Measurements from ENCODE around the gene GNMT.

Gene GNMT

DNA sequence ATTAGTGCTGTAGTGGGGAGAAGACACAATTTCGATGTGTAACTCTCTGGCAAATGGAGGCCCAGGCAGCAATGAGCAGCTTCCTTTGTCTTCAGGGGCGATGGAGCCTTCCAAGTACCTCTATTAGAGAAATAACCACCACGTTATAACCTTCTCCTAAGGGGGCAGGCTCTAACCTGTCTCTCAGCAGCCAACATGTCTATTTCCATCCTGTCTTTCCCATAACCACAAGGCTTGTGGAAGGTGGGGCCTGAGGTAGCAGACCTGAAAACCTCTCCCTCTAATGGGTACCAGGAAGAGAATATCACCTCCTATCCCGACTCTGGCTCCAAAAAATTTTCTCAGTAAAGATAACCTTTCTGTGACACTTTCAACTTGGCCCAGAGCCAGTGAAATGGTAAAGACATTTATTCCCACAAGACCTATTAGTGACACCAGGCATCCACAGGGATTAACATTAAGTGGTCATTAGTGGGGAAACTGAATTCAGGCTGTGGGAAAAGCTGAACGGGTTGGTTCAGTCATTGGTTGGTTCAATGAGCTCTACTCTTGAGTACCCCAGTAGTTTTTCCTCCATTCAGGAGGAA lies 14.5 kb downstream of the GNMT start:
- Histone ChIP-seq H2AK5ac (ENCODE audit: low read length) (no peak overlapping the region), H2BK5ac (ENCODE audit: low read depth, low read length, poor library complexity) (no peak overlapping the region), H3K9me3 (ENCODE audit: insufficient read depth, low read depth, low read length) (no peaks in the 10 kb centered on the region), H3K4ac (ENCODE audit: low read depth, low read length) (no peak overlapping the region), H3K14ac (ENCODE audit: low read length) (no peak overlapping the region), H4K91ac (ENCODE audit: low read depth, low read length) (no peak overlapping the region), H3K4me3 (ENCODE audit: low read depth, low read length) (no peak overlapping the region), H3K27ac (ENCODE audit: low read depth, low read length) (no peak overlapping the region), H3K79me1 (ENCODE audit: low read length) (peaks cover 12% of the 10 kb centered on the region), H4K8ac (ENCODE audit: low read depth, low read length) (no peak overlapping the region), H3K9ac (ENCODE audit: low read length) (no peak overlapping the region), H2AFZ (ENCODE audit: insufficient read depth, low read length, poor library complexity) (no peak overlapping the region), H3K4me1 (ENCODE audit: control insufficient read depth in 1 of 2, insufficient read depth in 2 of 2, low read length in 2 of 2) (peaks cover 11 to 17% of the 10 kb centered on the region in 2 experiments), H3K36me3 (ENCODE audit: control insufficient read depth in 1 of 2, insufficient read depth in 2 of 2, low read length in 2 of 2) (peaks cover 2% of the 10 kb centered on the region in 2 experiments), H3K23ac (ENCODE audit: low read length) (no peak overlapping the region), H3K4me2 (ENCODE audit: low read length) (no peak overlapping the region), H3K27me3 (ENCODE audit: insufficient read depth, low read length) (no peaks in the 10 kb centered on the region), H2BK120ac (ENCODE audit: insufficient read depth, low read length, poor library complexity) (no peak overlapping the region), H2BK12ac (ENCODE audit: low read length) (no peak overlapping the region), H4K12ac (ENCODE audit: low read depth, low read length) (no peak overlapping the region), H3K79me2 (ENCODE audit: control insufficient read depth, insufficient read depth, low read length, poor library complexity) (peaks cover 10% of the 10 kb centered on the region), H3K18ac (ENCODE audit: low read length) (no peak overlapping the region)
- no CpG with 5 or more reads among the region's 5 CpGs for WGBS (ENCODE audit: extremely low coverage, insufficient coverage, insufficient read length)
- no peak for DNase-seq

GRCh38 chr6:42978487-42978838 lies 17.9 kb downstream of the GNMT start:
- H4K91ac ChIP-seq (ENCODE audit: low read depth, low read length) = peak overlapping the region; percentile 64
- DNase-seq = peak; percentile 8 to 47
- H3K79me2 ChIP-seq (ENCODE audit: control insufficient read depth, insufficient read depth, low read length, poor library complexity) = peaks cover 10% of the 10 kb centered on the region
- H3K14ac ChIP-seq (ENCODE audit: low read length) = peak overlapping the region; percentile 71
- H2AFZ ChIP-seq (ENCODE audit: insufficient read depth, low read length, poor library complexity) = peak overlapping the region; percentile 86
- peak overlapping the region; percentile 23 for H4K12ac ChIP-seq (ENCODE audit: low read depth, low read length)
- no peaks in the 10 kb centered on the region for H3K27me3 ChIP-seq (ENCODE audit: insufficient read depth, low read length)
- peak overlapping the region; percentile 91 for H3K9ac ChIP-seq (ENCODE audit: low read length)
- H3K4ac ChIP-seq (ENCODE audit: low read depth, low read length) = peak overlapping the region; percentile 96
- H2BK5ac ChIP-seq (ENCODE audit: low read depth, low read length, poor library complexity) = no peak overlapping the region
- no CpG with 5 or more reads among the region's 28 CpGs for WGBS (ENCODE audit: extremely low coverage, insufficient coverage, insufficient read length)
- peak overlapping the region; percentile 26 for H2BK120ac ChIP-seq (ENCODE audit: insufficient read depth, low read length, poor library complexity)
- H3K4me2 ChIP-seq (ENCODE audit: low read length) = peak overlapping the region; percentile 94
- H2AK5ac ChIP-seq (ENCODE audit: low read length) = peak overlapping the region; percentile 90
- H3K4me1 ChIP-seq (ENCODE audit: control insufficient read depth in 1 of 2, insufficient read depth in 2 of 2, low read length in 2 of 2) = peaks cover 5 to 10% of the 10 kb centered on the region in 2 experiments
- H2BK12ac ChIP-seq (ENCODE audit: low read length) = peak overlapping the region; percentile 71
- H3K36me3 ChIP-seq (ENCODE audit: control insufficient read depth in 1 of 2, insufficient read depth in 2 of 2, low read length in 2 of 2) = peaks cover 2% of the 10 kb centered on the region in 2 experiments
- peak overlapping the region; percentile 94 for H4K8ac ChIP-seq (ENCODE audit: low read depth, low read length)
- peak overlapping the region; percentile 19 for H3K27ac ChIP-seq (ENCODE audit: low read depth, low read length)
- H3K9me3 ChIP-seq (ENCODE audit: insufficient read depth, low read depth, low read length) = no peaks in the 10 kb centered on the region
- no peak overlapping the region for H3K23ac ChIP-seq (ENCODE audit: low read length)
- H3K18ac ChIP-seq (ENCODE audit: low read length) = peak overlapping the region; percentile 71
- H3K79me1 ChIP-seq (ENCODE audit: low read length) = peaks cover 12% of the 10 kb centered on the region
- H3K4me3 ChIP-seq (ENCODE audit: low read depth, low read length) = peak overlapping the region; percentile 83

- WGBS (ENCODE audit: extremely low coverage, insufficient coverage, insufficient read length) = no CpG with 5 or more reads among the region's 59 CpGs
- Histone ChIP-seq H4K91ac (ENCODE audit: low read depth, low read length) (peak within 1 kb of the TSS; percentile 64), H3K79me1 (ENCODE audit: low read length) (peaks cover 14% of the 10 kb centered on the region), H3K9ac (ENCODE audit: low read length) (peak within 1 kb of the TSS; percentile 91), H3K36me3 (ENCODE audit: control insufficient read depth in 1 of 2, insufficient read depth in 2 of 2, low read length in 2 of 2) (peaks cover 0 to 2% of the 10 kb centered on the region in 2 experiments), H4K8ac (ENCODE audit: low read depth, low read length) (peak within 1 kb of the TSS; percentile 94), H3K79me2 (ENCODE audit: control insufficient read depth, insufficient read depth, low read length, poor library complexity) (peaks cover 11% of the 10 kb centered on the region), H2BK5ac (ENCODE audit: low read depth, low read length, poor library complexity) (no peak within 1 kb of the TSS), H3K4me2 (ENCODE audit: low read length) (peak within 1 kb of the TSS; percentile 94), H3K4me1 (ENCODE audit: control insufficient read depth in 1 of 2, insufficient read depth in 2 of 2, low read length in 2 of 2) (peaks cover 8 to 12% of the 10 kb centered on the region in 2 experiments), H3K27ac (ENCODE audit: low read depth, low read length) (peak within 1 kb of the TSS; percentile 19), H3K27me3 (ENCODE audit: insufficient read depth, low read length) (no peaks in the 10 kb centered on the region), H3K18ac (ENCODE audit: low read length) (peak within 1 kb of the TSS; percentile 71), H2BK12ac (ENCODE audit: low read length) (peak within 1 kb of the TSS; percentile 71), H2AFZ (ENCODE audit: insufficient read depth, low read length, poor library complexity) (peak within 1 kb of the TSS; percentile 86), H3K4me3 (ENCODE audit: low read depth, low read length) (peak within 1 kb of the TSS; percentile 83), H2BK120ac (ENCODE audit: insufficient read depth, low read length, poor library complexity) (peak within 1 kb of the TSS; percentile 26), H4K12ac (ENCODE audit: low read depth, low read length) (peak within 1 kb of the TSS; percentile 23), H2AK5ac (ENCODE audit: low read length) (peak within 1 kb of the TSS; percentile 90), H3K23ac (ENCODE audit: low read length) (no peak within 1 kb of the TSS), H3K9me3 (ENCODE audit: insufficient read depth, low read depth, low read length) (no peaks in the 10 kb centered on the region), H3K4ac (ENCODE audit: low read depth, low read length) (peak within 1 kb of the TSS; percentile 96), H3K14ac (ENCODE audit: low read length) (peak within 1 kb of the TSS; percentile 71)
- peak; percentile 80 to 87 for DNase-seq
These were observed 18.4 kb downstream of the GNMT start, which contains the start of gene PEX6 for GRCh38 chr6:42978839-42979522. Gene PEX6 (minus strand): TSS chr6:42979181. CDS start chr6:42979150, 31 bp downstream.

- H3K4me3 ChIP-seq (ENCODE audit: low read depth, low read length) = peak overlapping the region; percentile 83
- H2BK12ac ChIP-seq (ENCODE audit: low read length) = no peak overlapping the region
- H3K36me3 ChIP-seq (ENCODE audit: control insufficient read depth in 1 of 2, insufficient read depth in 2 of 2, low read length in 2 of 2) = peaks cover 0 to 2% of the 10 kb centered on the region in 2 experiments
- H2BK120ac ChIP-seq (ENCODE audit: insufficient read depth, low read length, poor library complexity) = no peak overlapping the region
- H2AFZ ChIP-seq (ENCODE audit: insufficient read depth, low read length, poor library complexity) = peak overlapping the region; percentile 80
- peaks cover 14% of the 10 kb centered on the region for H3K79me2 ChIP-seq (ENCODE audit: control insufficient read depth, insufficient read depth, low read length, poor library complexity)
- DNase-seq = no peak
- H3K27ac ChIP-seq (ENCODE audit: low read depth, low read length) = no peak overlapping the region
- no CpG with 5 or more reads among the region's 9 CpGs for WGBS (ENCODE audit: extremely low coverage, insufficient coverage, insufficient read length)
- H3K27me3 ChIP-seq (ENCODE audit: insufficient read depth, low read length) = no peaks in the 10 kb centered on the region
- H4K8ac ChIP-seq (ENCODE audit: low read depth, low read length) = peak overlapping the region; percentile 94
- no peak overlapping the region for H2AK5ac ChIP-seq (ENCODE audit: low read length)
- peaks cover 18% of the 10 kb centered on the region for H3K79me1 ChIP-seq (ENCODE audit: low read length)
- H4K12ac ChIP-seq (ENCODE audit: low read depth, low read length) = peak overlapping the region; percentile 23
- H3K23ac ChIP-seq (ENCODE audit: low read length) = no peak overlapping the region
- H4K91ac ChIP-seq (ENCODE audit: low read depth, low read length) = peak overlapping the region; percentile 57
- H3K4ac ChIP-seq (ENCODE audit: low read depth, low read length) = no peak overlapping the region
- H3K4me1 ChIP-seq (ENCODE audit: control insufficient read depth in 1 of 2, insufficient read depth in 2 of 2, low read length in 2 of 2) = peaks cover 8 to 12% of the 10 kb centered on the region in 2 experiments
- H3K18ac ChIP-seq (ENCODE audit: low read length) = no peak overlapping the region
- H3K9me3 ChIP-seq (ENCODE audit: insufficient read depth, low read depth, low read length) = no peaks in the 10 kb centered on the region
- H3K14ac ChIP-seq (ENCODE audit: low read length) = no peak overlapping the region
- no peak overlapping the region for H2BK5ac ChIP-seq (ENCODE audit: low read depth, low read length, poor library complexity)
- H3K9ac ChIP-seq (ENCODE audit: low read length) = peak overlapping the region; percentile 66
- H3K4me2 ChIP-seq (ENCODE audit: low read length) = peak overlapping the region; percentile 94
These were observed 19.1 kb downstream of the GNMT start for GRCh38 chr6:42979523-42980177.

Measured in trophoblast cell (in vitro differentiated cells and primary cell).